Parathyroid adenoma (tissue), 2 donors: ENCODE data around the gene MAP2.

Experiments
- H2AFZ ChIP-seq: fragments of 300-600 bp; sonication (generic); one replicate; pipeline ENCODE4 v1.7.0; 2017; ENCODE audit warnings: antibody characterized with exemption, mild to moderate bottlenecking
- H3K27ac ChIP-seq: fragments of 300-600 bp; sonication (generic); one replicate; pipeline ENCODE4 v1.7.0; 2017
- H3K27me3 ChIP-seq: fragments of 300-600 bp; sonication (generic); one replicate; pipeline ENCODE4 v1.7.0; 2017; ENCODE audit warnings: low read length; ENCODE audit not compliant: control insufficient read depth, insufficient read depth
- H3K36me3 ChIP-seq: fragments of 300-600 bp; sonication (generic); one replicate; pipeline ENCODE4 v1.7.0; 2017; ENCODE audit warnings: low read length; ENCODE audit not compliant: control insufficient read depth, insufficient read depth
- H3K4me1 ChIP-seq: fragments of 300-600 bp; sonication (generic); one replicate; pipeline ENCODE4 v1.7.0; 2017; ENCODE audit warnings: control low read depth
- H3K4me2 ChIP-seq: fragments of 300-600 bp; sonication (generic); one replicate; pipeline ENCODE4 v1.7.0; 2017; ENCODE audit warnings: low read length
- H3K4me3 ChIP-seq: fragments of 300-600 bp; sonication (generic); one replicate; pipeline ENCODE4 v1.7.0; 2017; ENCODE audit warnings: low read depth, low read length
- H3K79me2 ChIP-seq: fragments of 300-600 bp; sonication (generic); one replicate; pipeline ENCODE4 v1.7.0; 2017; ENCODE audit warnings: control low read depth
- H3K9ac ChIP-seq: fragments of 300-600 bp; sonication (generic); one replicate; pipeline ENCODE4 v1.7.0; 2017; ENCODE audit warnings: mild to moderate bottlenecking
- H3K9me3 ChIP-seq: fragments of 300-600 bp; sonication (generic); one replicate; pipeline ENCODE4 v1.7.0; 2017; ENCODE audit warnings: low read length; ENCODE audit not compliant: control insufficient read depth
- TF ChIP-seq, protein P1 (sequence below): fragments of 300-600 bp; sonication (generic); IDR thresholded peaks from one replicate; pipeline ENCODE4 v1.7.0; 2017; ENCODE audit warnings: antibody characterized with exemption, mild to moderate bottlenecking
- donor health status: primary hyperparathyroidism.

The MAP2 gene

GRCh38 chr2:209753020-209753419 is 329.2 kb downstream of the MAP2 start:
- H3K9ac ChIP-seq, result no peak overlapping the region
- H2AFZ ChIP-seq, result no peak overlapping the region
- no peaks in the 10 kb centered on the region for H3K36me3 ChIP-seq
- no peaks in the 10 kb centered on the region for H3K9me3 ChIP-seq
- no peak overlapping the region for H3K27ac ChIP-seq
- no peaks in the 10 kb centered on the region for H3K4me1 ChIP-seq
- no peak overlapping the region for H3K4me2 ChIP-seq
- no peaks in the 10 kb centered on the region for H3K27me3 ChIP-seq
- TF ChIP-seq, protein P1, sequence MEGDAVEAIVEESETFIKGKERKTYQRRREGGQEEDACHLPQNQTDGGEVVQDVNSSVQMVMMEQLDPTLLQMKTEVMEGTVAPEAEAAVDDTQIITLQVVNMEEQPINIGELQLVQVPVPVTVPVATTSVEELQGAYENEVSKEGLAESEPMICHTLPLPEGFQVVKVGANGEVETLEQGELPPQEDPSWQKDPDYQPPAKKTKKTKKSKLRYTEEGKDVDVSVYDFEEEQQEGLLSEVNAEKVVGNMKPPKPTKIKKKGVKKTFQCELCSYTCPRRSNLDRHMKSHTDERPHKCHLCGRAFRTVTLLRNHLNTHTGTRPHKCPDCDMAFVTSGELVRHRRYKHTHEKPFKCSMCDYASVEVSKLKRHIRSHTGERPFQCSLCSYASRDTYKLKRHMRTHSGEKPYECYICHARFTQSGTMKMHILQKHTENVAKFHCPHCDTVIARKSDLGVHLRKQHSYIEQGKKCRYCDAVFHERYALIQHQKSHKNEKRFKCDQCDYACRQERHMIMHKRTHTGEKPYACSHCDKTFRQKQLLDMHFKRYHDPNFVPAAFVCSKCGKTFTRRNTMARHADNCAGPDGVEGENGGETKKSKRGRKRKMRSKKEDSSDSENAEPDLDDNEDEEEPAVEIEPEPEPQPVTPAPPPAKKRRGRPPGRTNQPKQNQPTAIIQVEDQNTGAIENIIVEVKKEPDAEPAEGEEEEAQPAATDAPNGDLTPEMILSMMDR, result no peak
- H3K4me3 ChIP-seq, result no peak overlapping the region
- no peaks in the 10 kb centered on the region for H3K79me2 ChIP-seq

DNA sequence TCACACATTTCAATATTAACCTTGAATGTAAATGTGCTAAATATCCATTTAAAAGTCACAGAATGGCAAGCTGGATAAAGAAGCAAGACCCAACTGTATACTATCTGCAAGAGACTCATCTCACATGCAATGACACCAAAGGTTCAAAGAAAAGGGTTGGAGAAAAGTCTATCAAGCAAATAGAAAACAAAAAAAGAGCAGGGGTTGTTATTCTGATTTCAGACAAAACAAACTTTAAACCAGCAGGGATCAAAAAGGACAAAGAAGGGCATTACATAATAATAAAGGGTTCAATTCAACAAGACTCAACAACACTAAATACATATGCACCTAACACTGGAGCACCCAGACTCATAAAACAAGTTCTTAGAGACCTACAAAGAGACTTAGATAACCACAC is 333.3 kb downstream of the MAP2 start:
- Histone ChIP-seq H3K9ac (no peak overlapping the region), H3K27ac (no peak overlapping the region), H3K27me3 (no peaks in the 10 kb centered on the region), H3K4me1 (no peaks in the 10 kb centered on the region), H3K9me3 (no peaks in the 10 kb centered on the region), H3K4me2 (no peak overlapping the region), H3K36me3 (no peaks in the 10 kb centered on the region), H3K4me3 (no peak overlapping the region), H3K79me2 (no peaks in the 10 kb centered on the region), H2AFZ (no peak overlapping the region)
- TF ChIP-seq, protein P1, result no peak

- H3K9me3 ChIP-seq, result no peaks in the 10 kb centered on the region
- TF ChIP-seq, protein P1, result no peak
- H3K9ac ChIP-seq, result no peak overlapping the region
- no peaks in the 10 kb centered on the region for H3K36me3 ChIP-seq
- H2AFZ ChIP-seq, result no peak overlapping the region
- no peaks in the 10 kb centered on the region for H3K27me3 ChIP-seq
- H3K27ac ChIP-seq, result no peak overlapping the region
- H3K4me2 ChIP-seq, result no peak overlapping the region
- H3K4me1 ChIP-seq, result no peaks in the 10 kb centered on the region
- H3K79me2 ChIP-seq, result no peaks in the 10 kb centered on the region
- H3K4me3 ChIP-seq, result no peak overlapping the region
Observed at GRCh38 chr2:209761566-209761965, 337.7 kb downstream of the MAP2 start.

- Histone ChIP-seq H3K9me3 (no peaks in the 10 kb centered on the region), H3K4me1 (no peaks in the 10 kb centered on the region), H3K27me3 (no peaks in the 10 kb centered on the region), H2AFZ (no peak overlapping the region), H3K27ac (no peak overlapping the region), H3K4me3 (no peak overlapping the region), H3K9ac (no peak overlapping the region), H3K79me2 (no peaks in the 10 kb centered on the region), H3K36me3 (no peaks in the 10 kb centered on the region), H3K4me2 (no peak overlapping the region)
- TF ChIP-seq, protein P1, result no peak
Observed at GRCh38 chr2:209762563-209762962, 338.7 kb downstream of the MAP2 start.

DNA sequence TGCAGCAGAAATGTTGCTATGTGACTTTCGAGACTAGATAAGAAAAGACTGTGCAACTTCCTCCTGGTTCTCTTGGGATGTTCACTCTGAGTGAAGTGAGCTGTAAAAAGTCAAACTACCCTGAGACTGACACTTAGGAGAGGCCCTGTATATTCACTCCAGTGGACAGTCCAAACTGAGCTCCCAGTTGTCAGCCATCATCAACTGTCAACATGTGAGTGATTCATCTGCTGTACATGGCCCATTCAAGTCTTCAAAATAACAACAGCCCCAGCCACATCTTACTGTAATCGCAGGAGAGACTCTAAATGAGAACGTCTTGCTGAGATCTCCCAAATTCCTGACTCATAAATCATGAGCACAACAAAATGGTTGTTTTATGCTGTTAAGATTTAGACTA is 339.3 kb downstream of the MAP2 start:
- TF ChIP-seq, protein P1, result no peak
- Histone ChIP-seq H3K4me3 (no peak overlapping the region), H3K9ac (no peak overlapping the region), H3K36me3 (no peaks in the 10 kb centered on the region), H3K27ac (no peak overlapping the region), H3K4me1 (no peaks in the 10 kb centered on the region), H3K4me2 (no peak overlapping the region), H2AFZ (no peak overlapping the region), H3K9me3 (no peaks in the 10 kb centered on the region), H3K79me2 (no peaks in the 10 kb centered on the region), H3K27me3 (no peaks in the 10 kb centered on the region)
